H9 (cell line): Measurements from ENCODE around the gene RGS6. TPM values are rescaled to one million over a fixed set of nuclear protein-coding genes. Genes with fewer than 3 reads are reported as not detected.

Experiments
- DNase-seq: peaks from one replicate; pipeline ENCODE4 v3.0.0-alpha.2; 2017
- H2AFZ ChIP-seq: one replicate; pipeline ENCODE4 v1.6.1; 2013; ENCODE audit warnings: mild to moderate bottlenecking, low read length, control low read depth, moderate library complexity
- H2AK5ac ChIP-seq: 2 replicates; pipeline ENCODE4 v1.6.1; 2013; ENCODE audit warnings: low read length, control low read depth, mixed read lengths; ENCODE audit not compliant: insufficient read length
- H2BK120ac ChIP-seq: one replicate; pipeline ENCODE4 v1.6.1; 2013; ENCODE audit warnings: low read depth, mild to moderate bottlenecking, low read length, control low read depth, inconsistent platforms; ENCODE audit not compliant: poor library complexity, severe bottlenecking
- H2BK12ac ChIP-seq: 2 replicates; pipeline ENCODE4 v1.6.1; 2013; ENCODE audit warnings: low read length, control low read depth, mixed read lengths, low read depth; ENCODE audit not compliant: insufficient read length
- H2BK15ac ChIP-seq: 2 replicates; pipeline ENCODE4 v1.6.1; 2013; ENCODE audit warnings: low read depth, low read length, control low read depth
- H2BK20ac ChIP-seq: one replicate; pipeline ENCODE4 v1.6.1; 2013; ENCODE audit warnings: low read depth, mild to moderate bottlenecking, low read length, control low read depth, inconsistent platforms; ENCODE audit not compliant: poor library complexity, severe bottlenecking
- H2BK5ac ChIP-seq: 2 replicates; pipeline ENCODE4 v1.6.1; 2013; ENCODE audit warnings: low read length, control low read depth, mixed read lengths; ENCODE audit not compliant: insufficient read length
- H3K14ac ChIP-seq: 2 replicates; pipeline ENCODE4 v1.6.1; 2013; ENCODE audit warnings: low read length, control low read depth; ENCODE audit not compliant: insufficient read depth
- H3K18ac ChIP-seq: 2 replicates; pipeline ENCODE4 v1.6.1; 2013; ENCODE audit warnings: low read depth, mild to moderate bottlenecking, mixed read lengths, low read length, control low read depth; ENCODE audit not compliant: insufficient read length
- H3K23ac ChIP-seq: 2 replicates; pipeline ENCODE4 v1.6.1; 2013; ENCODE audit warnings: low read length, control low read depth, mixed read lengths, low read depth; ENCODE audit not compliant: insufficient read length
- H3K23me2 ChIP-seq: 2 replicates; pipeline ENCODE4 v1.6.1; 2013; ENCODE audit warnings: low read depth, mild to moderate bottlenecking, mixed read lengths, low read length, control low read depth; ENCODE audit not compliant: insufficient read length, poor library complexity, severe bottlenecking
- H3K27ac ChIP-seq: 2 replicates; pipeline ENCODE4 v1.5.1; 2013; ENCODE audit warnings: low read length, control low read depth, mixed read lengths, low read depth; ENCODE audit not compliant: insufficient read length
- H3K27me3 ChIP-seq: 2 replicates; pipeline ENCODE4 v1.6.1; 2013; ENCODE audit warnings: low read length, control low read depth, inconsistent platforms; ENCODE audit not compliant: insufficient read depth
- H3K4ac ChIP-seq: 2 replicates; pipeline ENCODE4 v1.6.1; 2013; ENCODE audit warnings: low read depth, mild to moderate bottlenecking, control low read depth, inconsistent platforms, low read length, moderate library complexity
- H3K4me1 ChIP-seq: 2 replicates; pipeline ENCODE4 v1.6.1; 2013; ENCODE audit warnings: low read length, control low read depth, inconsistent platforms; ENCODE audit not compliant: insufficient read depth
- H3K4me2 ChIP-seq: 2 replicates; pipeline ENCODE4 v1.6.1; 2013; ENCODE audit warnings: low read length, control low read depth, mixed read lengths; ENCODE audit not compliant: insufficient read length, insufficient read depth
- H3K56ac ChIP-seq: 2 replicates; pipeline ENCODE4 v1.6.1; 2013; ENCODE audit warnings: low read depth, mild to moderate bottlenecking, mixed read lengths, low read length, control low read depth; ENCODE audit not compliant: insufficient read length
- H3K79me1 ChIP-seq: 2 replicates; pipeline ENCODE4 v1.6.1; 2013; ENCODE audit warnings: low read depth, mild to moderate bottlenecking, moderate library complexity, low read length, control low read depth, inconsistent platforms; ENCODE audit not compliant: insufficient read depth, poor library complexity, severe bottlenecking
- H3K79me2 ChIP-seq: 2 replicates; pipeline ENCODE4 v1.6.1; 2013; ENCODE audit warnings: low read length, control low read depth, inconsistent platforms; ENCODE audit not compliant: insufficient read depth
- H3K9ac ChIP-seq: 2 replicates; pipeline ENCODE4 v1.6.1; 2013; ENCODE audit warnings: low read length, control low read depth, mixed read lengths; ENCODE audit not compliant: insufficient read length; ENCODE audit errors: extremely low read depth
- H3K9me3 ChIP-seq: one replicate; pipeline ENCODE4 v1.6.1; 2013; ENCODE audit warnings: low read depth, low read length, inconsistent platforms; ENCODE audit not compliant: control insufficient read depth
- H3T11ph ChIP-seq: one replicate; pipeline ENCODE4 v1.6.1; 2013; ENCODE audit warnings: mild to moderate bottlenecking, low read length, control low read depth, inconsistent platforms
- H4K20me1 ChIP-seq: one replicate; pipeline ENCODE4 v1.6.1; 2013; ENCODE audit not compliant: control insufficient read depth, insufficient read length, insufficient read depth
- H4K5ac ChIP-seq: 2 replicates; pipeline ENCODE4 v1.6.1; 2013; ENCODE audit warnings: low read depth, mild to moderate bottlenecking, mixed read lengths, low read length, control low read depth; ENCODE audit not compliant: insufficient read length
- H4K8ac ChIP-seq: replicated peaks from 2 replicates; pipeline ENCODE4 v1.6.1; 2013; ENCODE audit warnings: low read length, control low read depth, mixed read lengths, low read depth; ENCODE audit not compliant: insufficient read length
- H4K91ac ChIP-seq: 2 replicates; pipeline ENCODE4 v1.6.1; 2013; ENCODE audit warnings: low read depth, mild to moderate bottlenecking, moderate library complexity, mixed read lengths, low read length, control low read depth; ENCODE audit not compliant: insufficient read length
- H3K27ac Mint-ChIP-seq, 3 experiments: 2 replicates in 2 of 3; 3 replicates in 1 of 3; pipeline ENCODE4 v1.8.0; 2020 to 2021; ENCODE audit warnings: mixed read lengths in 3 of 3, mild to moderate bottlenecking in 1 of 3, moderate library complexity in 1 of 3
- H3K27me3 Mint-ChIP-seq: 2 replicates; pipeline ENCODE4 v1.8.0; 2021; ENCODE audit warnings: low read depth, mild to moderate bottlenecking, moderate library complexity, mixed read lengths
- H3K36me3 Mint-ChIP-seq, 3 experiments: 2 replicates in 2 of 3; 3 replicates in 1 of 3; pipeline ENCODE4 v1.8.0; 2020 to 2021; ENCODE audit warnings: low read depth in 3 of 3, mixed read lengths in 3 of 3; ENCODE audit not compliant: insufficient read depth in 1 of 3
- H3K4me1 Mint-ChIP-seq, 2 experiments: 2 replicates each; pipeline ENCODE4 v1.8.0; 2020; ENCODE audit warnings: mixed read lengths in 2 of 2
- H3K4me3 Mint-ChIP-seq, 2 experiments: 2 replicates in 1 of 2; 3 replicates in 1 of 2; pipeline ENCODE4 v1.8.0; 2020 to 2021; ENCODE audit warnings: mild to moderate bottlenecking in 2 of 2, mixed read lengths in 2 of 2, moderate library complexity in 1 of 2
- H3K9me3 Mint-ChIP-seq, 2 experiments: 2 replicates in 1 of 2; 3 replicates in 1 of 2; pipeline ENCODE4 v1.8.0; 2020; ENCODE audit warnings: mild to moderate bottlenecking in 2 of 2, mixed read lengths in 2 of 2, moderate library complexity in 1 of 2
- CTCF ChIP-seq: fragments of 200-600 bp; sonication (generic); conservative IDR thresholded peaks from 3 replicates; pipeline ENCODE4 v1.8.0; 2021; ENCODE audit warnings: antibody characterized with exemption, mild to moderate bottlenecking
- WGBS: extraction: QIAGEN DNeasy Blood & Tissue Kit; methylation state at CpG from one replicate; pipeline ENCODE4 v1.1.7; 2013; ENCODE audit warnings: missing lambda C conversion rate, low lambda C conversion rate, mixed read lengths; ENCODE audit not compliant: insufficient read length; ENCODE audit errors: extremely low coverage; 5-methylcytosine and 5-hydroxymethylcytosine counted together
- total RNA-seq: library from RNA; stranded (reverse); gene quantifications from 2 replicates; pipeline ENCODE4 v1.2.1, GENCODE V29; 2021

The RGS6 gene
- total RNA-seq, 1 experiment from 2014 or later: 3.0 TPM

- H3K27ac Mint-ChIP-seq: no peak overlapping the region
- Histone ChIP-seq H3K9ac (no peak overlapping the region), H3K23ac (no peak overlapping the region), H3K14ac (no peak overlapping the region), H3T11ph (no peak overlapping the region), H3K4me1 (no peaks in the 10 kb centered on the region), H4K5ac (no peak overlapping the region), H4K8ac (no peak overlapping the region), H2BK12ac (no peak overlapping the region), H3K27me3 (no peaks in the 10 kb centered on the region), H3K79me1 (no peaks in the 10 kb centered on the region), H3K4ac (no peak overlapping the region), H3K4me2 (no peak overlapping the region), H3K23me2 (no peaks in the 10 kb centered on the region), H3K79me2 (no peaks in the 10 kb centered on the region), H2BK20ac (no peak overlapping the region), H3K27ac (no peak overlapping the region), H3K18ac (no peak overlapping the region), H4K20me1 (no peaks in the 10 kb centered on the region), H3K9me3 (no peaks in the 10 kb centered on the region), H2BK15ac (no peak overlapping the region), H4K91ac (no peak overlapping the region), H2BK120ac (no peak overlapping the region), H2AFZ (no peak overlapping the region), H3K56ac (no peak overlapping the region), H2BK5ac (no peak overlapping the region), H2AK5ac (no peak overlapping the region)
- no peaks in the 10 kb centered on the region; the same call in 1 of the 2 replicates for H3K27me3 Mint-ChIP-seq
- no CpG with 5 or more reads among the region's 7 CpGs for WGBS
- H3K36me3 Mint-ChIP-seq: no peaks in the 10 kb centered on the region
- no peaks in the 10 kb centered on the region; a peak in 1 of 5 replicates for H3K9me3 Mint-ChIP-seq
- no peak for TF ChIP-seq CTCF
- no peak for DNase-seq
- H3K4me3 Mint-ChIP-seq: no peak overlapping the region
- peaks cover 0 to 5% of the 10 kb centered on the region in 2 experiments; a peak in 2 of 4 replicates for H3K4me1 Mint-ChIP-seq
Observed at GRCh38 chr14:72590577-72590976, 658.3 kb downstream of the RGS6 start.
